Esophagus squamous epithelium (tissue), 5 donors: ENCODE measurements around the gene TEKT5. TPM values are rescaled to one million over a fixed set of nuclear protein-coding genes. Genes with fewer than 3 reads are reported as not detected.

Experiments used
- DNase-seq: peaks from one replicate; lab custom pipeline; 2025; lab: John Stamatoyannopoulos, UW
- H3K27ac ChIP-seq, 4 donors: fragments of 200-600 bp; sonication (generic); one replicate each; pipeline ENCODE4 v1.5.1; 2016 to 2019; ENCODE audit warnings: mild to moderate bottlenecking in 1 of 4
- H3K27me3 ChIP-seq, 4 donors: fragments of 200-600 bp; sonication (generic); 1 replicate in 3 of 4; 2 replicates in 1 of 4; pipeline versions ENCODE4 v1.5.1 to v1.6.0; 2017 to 2021; ENCODE audit warnings: antibody characterized with exemption in 1 of 4
- H3K36me3 ChIP-seq, 3 donors: fragments of 200-600 bp; sonication (generic); one replicate each; pipeline ENCODE4 v1.5.1; 2016 to 2019
- H3K4me1 ChIP-seq, 3 donors: fragments of 200-600 bp; sonication (generic); one replicate each; pipeline ENCODE4 v1.5.1; 2017 to 2019
- H3K4me3 ChIP-seq, 4 donors: fragments of 200-600 bp; sonication (generic); 1 replicate in 3 of 4; 2 replicates in 1 of 4; pipeline ENCODE4 v1.5.1; 2016 to 2019; ENCODE audit warnings: mild to moderate bottlenecking in 2 of 4, moderate library complexity in 1 of 4
- H3K9me3 ChIP-seq, 3 donors: fragments of 200-600 bp; sonication (generic); one replicate each; pipeline ENCODE4 v1.5.1; 2016 to 2019
- POLR2A ChIP-seq, 4 donors: fragments of 450-650 bp; IDR thresholded peaks; one replicate each; pipeline ENCODE4 v1.6.1; 2017; ENCODE audit warnings: antibody characterized with exemption in 4 of 4, mild to moderate bottlenecking in 4 of 4, moderate library complexity in 3 of 4
- WGBS, 2 donors: methylation state at CpG; one replicate each; pipeline ENCODE4 v1.1.5; 2018; 5-methylcytosine and 5-hydroxymethylcytosine counted together
- intact Hi-C: fragments of 100-400 bp; cut with DNase I; formaldehyde crosslinking; loops from one replicate; pipeline ENCODE4 v1.15.0; 2022
- total RNA-seq, 4 donors: library from RNA; depleted of rRNA; stranded (reverse); fragments of >200 nt; gene quantifications; one replicate each; pipeline ENCODE4 v1.1.0, GENCODE V29; 2016
- TF ChIP-seq, protein P1 (sequence below), 6 experiments: fragments of 450-650 bp in 4 of 6; fragments of 200-600 bp in 2 of 6; sonication (generic) in 2 of 6; IDR thresholded peaks; one replicate each; pipeline ENCODE4 v1.5.1; 2016 to 2019; ENCODE audit warnings: antibody characterized with exemption in 6 of 6, mild to moderate bottlenecking in 4 of 6, moderate library complexity in 4 of 6
- donor health status: DM: yes; HTN: yes; CAD: no.

TEKT5 gene
- total RNA-seq, 4 donors from 2014 or later, result not detected

DNA sequence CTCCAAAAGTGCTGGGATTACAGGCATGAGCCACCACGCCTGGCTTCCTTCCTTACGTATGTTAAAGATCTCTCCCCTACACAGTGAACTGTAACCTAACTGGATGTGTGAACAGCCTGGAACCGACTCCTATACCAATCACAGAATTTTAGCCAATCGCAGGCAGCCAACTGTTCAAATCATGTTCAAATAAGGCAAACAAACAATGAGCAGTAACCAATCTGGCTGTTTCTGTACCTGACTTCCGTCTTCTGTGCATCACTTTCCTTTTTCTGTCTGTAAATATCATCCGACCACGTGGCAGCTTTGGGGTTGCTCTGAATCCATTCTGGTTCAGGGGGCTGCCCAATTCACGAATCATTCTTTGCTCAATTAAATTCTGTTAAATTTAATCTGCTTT is 27.5 kb downstream of the TEKT5 start:
- H3K9me3 ChIP-seq, result no peaks in the 10 kb centered on the region
- H3K4me1 ChIP-seq, result peaks cover 0 to 13% (median 0%) of the 10 kb centered on the region in 3 donors
- no peak overlapping the region for H3K27ac ChIP-seq
- 84 to 87% methylated on average over 8 of the region's 8 CpGs for WGBS, 2 donors
- H3K36me3 ChIP-seq, result no peaks in the 10 kb centered on the region
- H3K4me3 ChIP-seq, result no peak overlapping the region
- TF ChIP-seq, protein P1, sequence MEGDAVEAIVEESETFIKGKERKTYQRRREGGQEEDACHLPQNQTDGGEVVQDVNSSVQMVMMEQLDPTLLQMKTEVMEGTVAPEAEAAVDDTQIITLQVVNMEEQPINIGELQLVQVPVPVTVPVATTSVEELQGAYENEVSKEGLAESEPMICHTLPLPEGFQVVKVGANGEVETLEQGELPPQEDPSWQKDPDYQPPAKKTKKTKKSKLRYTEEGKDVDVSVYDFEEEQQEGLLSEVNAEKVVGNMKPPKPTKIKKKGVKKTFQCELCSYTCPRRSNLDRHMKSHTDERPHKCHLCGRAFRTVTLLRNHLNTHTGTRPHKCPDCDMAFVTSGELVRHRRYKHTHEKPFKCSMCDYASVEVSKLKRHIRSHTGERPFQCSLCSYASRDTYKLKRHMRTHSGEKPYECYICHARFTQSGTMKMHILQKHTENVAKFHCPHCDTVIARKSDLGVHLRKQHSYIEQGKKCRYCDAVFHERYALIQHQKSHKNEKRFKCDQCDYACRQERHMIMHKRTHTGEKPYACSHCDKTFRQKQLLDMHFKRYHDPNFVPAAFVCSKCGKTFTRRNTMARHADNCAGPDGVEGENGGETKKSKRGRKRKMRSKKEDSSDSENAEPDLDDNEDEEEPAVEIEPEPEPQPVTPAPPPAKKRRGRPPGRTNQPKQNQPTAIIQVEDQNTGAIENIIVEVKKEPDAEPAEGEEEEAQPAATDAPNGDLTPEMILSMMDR (IDR thresholded peaks at IDR 0.05), result no peak
- no peak for TF ChIP-seq POLR2A (IDR thresholded peaks at IDR 0.05)
- no peaks in the 10 kb centered on the region for H3K27me3 ChIP-seq
- intact Hi-C loops, result no loop called here
- no peak for DNase-seq

DNA sequence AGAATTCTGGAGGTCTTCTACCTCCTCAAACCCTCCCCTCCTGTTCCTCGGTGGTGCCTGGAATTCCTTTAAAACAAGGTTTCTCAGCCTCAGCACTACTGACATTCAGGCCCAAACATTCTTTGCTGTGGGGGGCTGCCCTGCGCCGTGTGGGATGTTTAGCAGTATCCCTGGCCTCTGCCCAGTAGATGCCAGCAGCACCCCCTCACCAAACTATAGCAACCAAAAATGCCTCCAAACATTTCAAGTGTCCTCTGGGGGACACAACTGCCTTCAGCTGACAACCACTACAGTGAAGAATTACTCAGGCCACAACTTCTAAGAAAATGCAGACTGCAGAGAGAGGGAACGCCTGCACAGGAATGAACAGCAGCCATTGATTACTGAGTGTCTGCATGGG is 28.4 kb downstream of the TEKT5 start:
- H3K27ac ChIP-seq, result no peak overlapping the region
- no peaks in the 10 kb centered on the region for H3K36me3 ChIP-seq
- H3K4me3 ChIP-seq, result no peak overlapping the region
- WGBS, 2 donors, result 83 to 100% methylated on average over 2 of the region's 4 CpGs
- intact Hi-C loops, result no loop called here
- H3K27me3 ChIP-seq, result no peaks in the 10 kb centered on the region
- H3K9me3 ChIP-seq, result no peaks in the 10 kb centered on the region
- peaks cover 0 to 13% (median 0%) of the 10 kb centered on the region in 3 donors for H3K4me1 ChIP-seq
- DNase-seq, result no peak
- TF ChIP-seq, protein P1 (IDR thresholded peaks at IDR 0.05), result no peak
- TF ChIP-seq POLR2A (IDR thresholded peaks at IDR 0.05), result no peak

DNA sequence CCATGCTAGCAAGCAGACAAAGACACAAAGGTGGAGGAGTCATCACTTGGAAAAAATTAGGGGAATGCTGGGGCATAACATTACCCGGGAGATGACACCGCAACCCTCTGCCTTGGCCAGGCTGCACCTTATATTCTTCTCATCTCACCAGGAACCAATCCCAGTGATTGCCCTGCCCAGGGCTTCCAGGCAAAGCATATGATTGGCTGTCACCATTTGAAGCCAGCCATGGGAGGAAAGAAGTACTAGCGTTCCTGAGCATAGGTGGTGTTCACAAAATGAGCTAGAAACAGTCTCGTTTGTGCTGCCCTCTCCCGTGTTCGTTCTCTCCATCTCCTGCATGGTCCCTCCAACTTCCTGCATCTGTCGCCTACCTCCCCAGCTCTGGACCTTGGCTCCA is 29.6 kb downstream of the TEKT5 start:
- intact Hi-C loops, result no loop called here
- WGBS, 2 donors, result 75 to 82% methylated on average over 7 of the region's 7 CpGs
- no peaks in the 10 kb centered on the region for H3K36me3 ChIP-seq

DNA sequence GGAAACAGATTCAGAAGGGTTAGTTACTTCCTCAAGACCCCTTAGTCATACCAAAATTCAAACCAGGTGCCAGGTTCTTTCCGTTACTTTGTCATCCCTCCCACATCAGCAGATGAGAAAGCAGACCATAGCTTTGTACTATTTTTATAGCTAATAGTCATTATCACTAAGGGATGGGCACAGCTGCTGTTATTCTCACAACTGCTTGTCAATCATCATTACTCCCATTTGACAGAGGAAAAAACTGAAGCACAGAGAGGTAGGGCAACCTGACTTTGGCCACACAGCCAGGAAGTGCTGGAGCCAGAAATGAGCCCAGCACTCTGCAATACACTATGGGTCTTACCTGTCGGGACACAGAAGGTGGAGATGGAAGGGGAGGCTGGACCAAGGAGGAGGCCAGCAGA is 30.0 kb downstream of the TEKT5 start:
- DNase-seq, result no peak
- Histone ChIP-seq H3K4me3 (no peak overlapping the region), H3K36me3 (no peaks in the 10 kb centered on the region), H3K27ac (no peak overlapping the region), H3K9me3 (no peaks in the 10 kb centered on the region), H3K27me3 (no peaks in the 10 kb centered on the region), H3K4me1 (peaks cover 0 to 13% (median 0%) of the 10 kb centered on the region in 3 donors)
- 81% methylated on average over 2 of the region's 2 CpGs for WGBS, 2 donors
- intact Hi-C loops, result no loop called here
- TF ChIP-seq, protein P1 (IDR thresholded peaks at IDR 0.05), result no peak
- no peak for TF ChIP-seq POLR2A (IDR thresholded peaks at IDR 0.05)

More for the DNA sequence above, 29.6 kb downstream of the TEKT5 start:
- Histone ChIP-seq H3K9me3 (no peaks in the 10 kb centered on the region), H3K27ac (no peak overlapping the region), H3K4me3 (no peak overlapping the region), H3K27me3 (no peaks in the 10 kb centered on the region), H3K4me1 (peaks cover 0 to 13% (median 0%) of the 10 kb centered on the region in 3 donors)
- no peak for TF ChIP-seq POLR2A (IDR thresholded peaks at IDR 0.05)
- TF ChIP-seq, protein P1 (IDR thresholded peaks at IDR 0.05), result no peak
- DNase-seq, result no peak

DNA sequence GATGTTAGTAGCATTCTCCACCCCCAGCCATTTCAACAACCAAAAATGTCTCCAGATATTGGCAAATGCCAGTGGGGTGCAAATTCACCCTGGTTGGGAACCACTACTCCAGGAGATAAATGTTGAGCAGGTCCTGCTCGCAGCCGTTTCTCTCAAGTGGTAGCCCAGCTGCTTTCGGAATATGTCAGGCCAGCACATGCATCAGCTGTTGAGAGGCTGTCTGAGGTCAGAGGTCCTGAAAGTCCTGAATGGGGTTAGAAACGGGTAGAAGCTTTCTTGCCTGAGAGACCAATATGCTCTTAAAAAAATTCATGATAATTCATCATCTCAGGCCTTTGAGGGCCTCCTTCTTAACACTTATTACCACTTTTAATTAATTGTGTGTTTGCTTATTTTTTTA is 31.0 kb downstream of the TEKT5 start:
- no peak for DNase-seq
- no peak for TF ChIP-seq POLR2A (IDR thresholded peaks at IDR 0.05)
- TF ChIP-seq, protein P1 (IDR thresholded peaks at IDR 0.05), result no peak
- no peak overlapping the region for H3K27ac ChIP-seq
- no peaks in the 10 kb centered on the region for H3K36me3 ChIP-seq
- no peaks in the 10 kb centered on the region for H3K9me3 ChIP-seq
- no peaks in the 10 kb centered on the region for H3K27me3 ChIP-seq
- intact Hi-C loops, result no loop called here
- 61 to 88% methylated on average over 3 to 4 of the region's 4 CpGs for WGBS, 2 donors
- no peak overlapping the region for H3K4me3 ChIP-seq
- peaks cover 0 to 13% (median 0%) of the 10 kb centered on the region in 3 donors for H3K4me1 ChIP-seq
